ENCODE data around the gene CEACAM7.
A peak's percentile ranks its signal among the peaks of the same experiment; 100 is the strongest.
"Not testable (repeated sequence)": the region's sequence is repeated elsewhere in the genome, so short reads cannot be mapped to it uniquely, and the experiment has no call there.

Gene CEACAM7

GRCh38 chr19:41688098-41688497 lies at the start of gene CEACAM7:
CEACAM7 (minus strand) TSS chr19:41688270; CDS start chr19:41688165, 105 bp downstream.
- DNase-seq (ENCODE audit: low read depth in 3 of 3) = no peak

GRCh38 chr19:41735071-41735600 lies 47.1 kb upstream of the CEACAM7 start:
- DNase-seq (ENCODE audit: low read depth in 3 of 3) = no peak

GRCh38 chr19:41734585-41734984 lies 46.5 kb upstream of the CEACAM7 start:
- no peak for DNase-seq (ENCODE audit: low read depth in 3 of 3)

- DNase-seq (ENCODE audit: low read depth in 3 of 3) = no peak
These were observed 46.1 kb upstream of the CEACAM7 start for GRCh38 chr19:41734156-41734555.

- no peak for DNase-seq (ENCODE audit: low read depth in 3 of 3)
These were observed 38.4 kb upstream of the CEACAM7 start for GRCh38 chr19:41726493-41726892.

GRCh38 chr19:41720103-41720502 lies 32.0 kb upstream of the CEACAM7 start:
- DNase-seq (ENCODE audit: low read depth in 3 of 3) = no peak

- DNase-seq (ENCODE audit: low read depth in 3 of 3) = no peak
These were observed 30.7 kb upstream of the CEACAM7 start for GRCh38 chr19:41718761-41719160.

- no peak for DNase-seq (ENCODE audit: low read depth in 3 of 3)
These were observed 26.5 kb upstream of the CEACAM7 start for GRCh38 chr19:41714598-41714997.

GRCh38 chr19:41711376-41712261 lies 23.5 kb upstream of the CEACAM7 start:
- no peak for DNase-seq (ENCODE audit: low read depth in 3 of 3)

- DNase-seq (ENCODE audit: low read depth in 3 of 3) = no peak
These were observed 22.0 kb upstream of the CEACAM7 start for GRCh38 chr19:41709951-41710645.

GRCh38 chr19:41709516-41709915 lies 21.4 kb upstream of the CEACAM7 start:
- DNase-seq (ENCODE audit: low read depth in 3 of 3) = not testable (repeated sequence)

- DNase-seq (ENCODE audit: low read depth in 3 of 3) = no peak
These were observed 20.4 kb upstream of the CEACAM7 start, which contains the start of gene CEACAM5 for GRCh38 chr19:41708481-41708880. CEACAM5 (plus strand) TSS chr19:41708626; CDS start chr19:41708732, 106 bp downstream.

GRCh38 chr19:41707871-41708371 lies 19.9 kb upstream of the CEACAM7 start:
- no peak for DNase-seq (ENCODE audit: low read depth in 3 of 3)

- no peak for DNase-seq (ENCODE audit: low read depth in 3 of 3)
These were observed 19.4 kb upstream of the CEACAM7 start for GRCh38 chr19:41707502-41707812.

GRCh38 chr19:41706741-41707501 lies 18.9 kb upstream of the CEACAM7 start:
- peak; percentile 34 to 68 (median 44) for DNase-seq (ENCODE audit: low read depth in 3 of 3)

- peak in 1 of 3 experiments; percentile 31 for DNase-seq (ENCODE audit: low read depth in 3 of 3)
These were observed 17.5 kb upstream of the CEACAM7 start for GRCh38 chr19:41705393-41706174.

- DNase-seq (ENCODE audit: low read depth in 3 of 3) = no peak
These were observed 15.7 kb upstream of the CEACAM7 start for GRCh38 chr19:41703602-41704293.

GRCh38 chr19:41702171-41702651 lies 14.1 kb upstream of the CEACAM7 start:
- DNase-seq (ENCODE audit: low read depth in 3 of 3) = no peak

- peak in 1 of 3 experiments; percentile 17 for DNase-seq (ENCODE audit: low read depth in 3 of 3)
These were observed 13.5 kb upstream of the CEACAM7 start for GRCh38 chr19:41701401-41702075.
